H1 (cell line): ENCODE results near the gene GPR137. TPM values are rescaled to one million over a fixed set of nuclear protein-coding genes. Genes with fewer than 3 reads are reported as not detected.
A peak's percentile ranks its signal among the peaks of the same experiment; 100 is the strongest.

ENCODE experiments used
- CTCF ChIA-PET: fragments of 300-600 bp; sonication (Branson Sonifier 250); formaldehyde crosslinking; loops from one replicate; lab custom pipeline; 2021; ENCODE audit not compliant: partially characterized antibody; lab: Charles Lee
- POLR2A ChIA-PET: fragments of 300-600 bp; sonication (Branson Sonifier 250); formaldehyde crosslinking; loops from one replicate; lab custom pipeline; 2021; ENCODE audit warnings: inconsistent platforms; ENCODE audit not compliant: partially characterized antibody; lab: Charles Lee
- DNase-seq, 2 experiments: peaks; one replicate each; pipeline versions ENCODE4 v3.0.0 to v3.0.0-alpha.2; 2010 to 2022; ENCODE audit warnings: low spot score in 2 of 2, low read depth in 1 of 2, mixed read lengths in 1 of 2
- FAIRE-seq: peaks from 2 replicates; lab custom pipeline; 2011; peaks lifted over from hg19 to GRCh38; lab: Jason Lieb, UNC
- H2AFZ ChIP-seq: 2 replicates; pipeline ENCODE4 v1.8.1; 2012; ENCODE audit warnings: low read length, inconsistent platforms
- H2AK5ac ChIP-seq: 2 replicates; pipeline ENCODE4 v1.6.1; 2013; ENCODE audit warnings: low read depth, low read length
- H2BK120ac ChIP-seq: replicated peaks from 2 replicates; pipeline ENCODE3; 2013; ENCODE audit warnings: low read depth, low read length, inconsistent platforms
- H2BK12ac ChIP-seq: 2 replicates; pipeline ENCODE4 v1.6.1; 2013; ENCODE audit warnings: low read depth, low read length
- H2BK15ac ChIP-seq: 2 replicates; pipeline ENCODE4 v1.6.1; 2013; ENCODE audit warnings: low read length
- H2BK20ac ChIP-seq: 2 replicates; pipeline ENCODE4 v1.6.1; 2013; ENCODE audit warnings: low read length
- H2BK5ac ChIP-seq: 2 replicates; pipeline ENCODE4 v1.6.1; 2013; ENCODE audit warnings: low read depth, low read length
- H3K14ac ChIP-seq: 2 replicates; pipeline ENCODE4 v1.6.1; 2013; ENCODE audit warnings: inconsistent platforms; ENCODE audit not compliant: insufficient read length
- H3K18ac ChIP-seq: 2 replicates; pipeline ENCODE4 v1.6.1; 2013; ENCODE audit warnings: low read length; ENCODE audit errors: extremely low read depth
- H3K23ac ChIP-seq: 2 replicates; pipeline ENCODE4 v1.6.1; 2013; ENCODE audit warnings: inconsistent platforms; ENCODE audit not compliant: insufficient read length
- H3K23me2 ChIP-seq: 2 replicates; pipeline ENCODE4 v1.6.1; 2013; ENCODE audit warnings: low read depth, low read length
- H3K27ac ChIP-seq: 2 replicates; pipeline ENCODE4 v1.6.1; 2011; ENCODE audit warnings: low read depth, low read length, inconsistent platforms
- H3K27me3 ChIP-seq, 4 experiments: replicated peaks in 1 of 4; 1 replicate in 1 of 4; 2 replicates in 3 of 4; pipeline versions ENCODE4 v1.6.1 to v1.8.1; 2011 to 2013; ENCODE audit warnings: low read length in 3 of 4, mild to moderate bottlenecking in 3 of 4, inconsistent platforms in 2 of 4, mixed read lengths in 2 of 4, moderate library complexity in 1 of 4; ENCODE audit not compliant: control insufficient read depth in 3 of 4, insufficient read depth in 3 of 4; ENCODE audit errors: extremely low read depth in 1 of 4
- H3K36me3 ChIP-seq, 4 experiments: 2 replicates each; pipeline versions ENCODE4 v1.6.1 to v1.8.1; 2011 to 2013; ENCODE audit warnings: mild to moderate bottlenecking in 4 of 4, low read length in 3 of 4, moderate library complexity in 2 of 4, control low read depth in 1 of 4, inconsistent platforms in 1 of 4; ENCODE audit not compliant: insufficient read depth in 4 of 4, control insufficient read depth in 2 of 4
- H3K4ac ChIP-seq: replicated peaks from 2 replicates; pipeline ENCODE3; 2013; ENCODE audit warnings: low read length, low read depth, mixed read lengths, inconsistent platforms; ENCODE audit not compliant: insufficient read length
- H3K4me1 ChIP-seq, 4 experiments: replicated peaks in 1 of 4; 1 replicate in 1 of 4; 2 replicates in 3 of 4; pipeline versions ENCODE4 v1.6.1 to v1.8.1; 2011 to 2013; ENCODE audit warnings: low read length in 3 of 4, inconsistent platforms in 2 of 4, mixed read lengths in 1 of 4; ENCODE audit not compliant: insufficient read depth in 4 of 4, control insufficient read depth in 3 of 4
- H3K4me2 ChIP-seq, 2 experiments: 2 replicates each; pipeline versions ENCODE4 v1.6.1 to v1.8.1; 2011 to 2013; ENCODE audit warnings: low read depth in 2 of 2, low read length in 2 of 2, control low read depth in 1 of 2, inconsistent platforms in 1 of 2, mild to moderate bottlenecking in 1 of 2; ENCODE audit not compliant: insufficient read depth in 1 of 2
- H3K4me3 ChIP-seq, 4 experiments: fragments of 200-600, 300-600 bp in 1 of 4; sonication (generic), shearing (Covaris generic), sonication (Bioruptor Twin) in 1 of 4; 2 replicates each; pipeline versions ENCODE4 v1.5.1 to v1.8.1; 2011 to 2016; ENCODE audit warnings: low read length in 4 of 4, low read depth in 3 of 4, control low read depth in 2 of 4, inconsistent platforms in 2 of 4, mild to moderate bottlenecking in 2 of 4, mixed read lengths in 1 of 4, moderate library complexity in 1 of 4; ENCODE audit not compliant: insufficient read depth in 2 of 4; ENCODE audit errors: extremely low read depth in 1 of 4
- H3K56ac ChIP-seq: replicated peaks from 2 replicates; pipeline ENCODE3; 2013; ENCODE audit warnings: low read depth, mild to moderate bottlenecking, mixed read lengths, low read length, inconsistent platforms; ENCODE audit not compliant: insufficient read length
- H3K79me1 ChIP-seq: 2 replicates; pipeline ENCODE4 v1.6.1; 2013; ENCODE audit warnings: low read depth, low read length, control low read depth
- H3K79me2 ChIP-seq, 2 experiments: 2 replicates each; pipeline versions ENCODE4 v1.6.1 to v1.8.1; 2012 to 2013; ENCODE audit warnings: low read length in 2 of 2, mild to moderate bottlenecking in 2 of 2, inconsistent platforms in 1 of 2; ENCODE audit not compliant: insufficient read depth in 2 of 2, control insufficient read depth in 1 of 2
- H3K9ac ChIP-seq, 4 experiments: replicated peaks in 1 of 4; 1 replicate in 1 of 4; 2 replicates in 3 of 4; pipeline versions ENCODE4 v1.6.1 to v1.8.1; 2011 to 2013; ENCODE audit warnings: low read depth in 3 of 4, low read length in 3 of 4, control low read depth in 2 of 4, mild to moderate bottlenecking in 2 of 4, moderate library complexity in 2 of 4, inconsistent platforms in 1 of 4; ENCODE audit errors: extremely low read depth in 1 of 4
- H3K9me3 ChIP-seq, 2 experiments: 2 replicates each; pipeline versions ENCODE4 v1.6.1 to v1.8.1; 2012 to 2013; ENCODE audit warnings: mild to moderate bottlenecking in 2 of 2, moderate library complexity in 2 of 2, control low read depth in 1 of 2, inconsistent platforms in 1 of 2, low read depth in 1 of 2, low read length in 1 of 2, mixed read lengths in 1 of 2; ENCODE audit not compliant: insufficient read depth in 2 of 2
- H4K20me1 ChIP-seq, 2 experiments: replicated peaks in 1 of 2; 2 replicates each; pipeline versions ENCODE3 to v1.8.1; 2011 to 2013; ENCODE audit warnings: inconsistent platforms in 2 of 2, low read length in 2 of 2, mild to moderate bottlenecking in 1 of 2; ENCODE audit not compliant: insufficient read depth in 2 of 2, control insufficient read depth in 1 of 2
- H4K5ac ChIP-seq: 2 replicates; pipeline ENCODE4 v1.6.1; 2013; ENCODE audit warnings: low read length, low read depth, mixed read lengths, inconsistent platforms; ENCODE audit not compliant: insufficient read length
- H4K8ac ChIP-seq: 2 replicates; pipeline ENCODE4 v1.8.0; 2013; ENCODE audit warnings: mild to moderate bottlenecking, moderate library complexity, low read length, inconsistent platforms; ENCODE audit not compliant: insufficient read depth; ENCODE audit errors: extremely low read depth
- H4K91ac ChIP-seq: replicated peaks from 2 replicates; pipeline ENCODE3; 2013; ENCODE audit warnings: low read length, mixed read lengths, inconsistent platforms; ENCODE audit not compliant: insufficient read length
- ATF3 ChIP-seq: IDR thresholded peaks from 2 replicates; pipeline ENCODE4 v1.6.1; 2011; ENCODE audit warnings: low read depth, mild to moderate bottlenecking, low read length; ENCODE audit not compliant: insufficient read depth
- CREB1 ChIP-seq: IDR thresholded peaks from 2 replicates; pipeline ENCODE4 v1.6.1; 2012; ENCODE audit warnings: inconsistent platforms
- JUN ChIP-seq: IDR thresholded peaks from 2 replicates; pipeline ENCODE4 v1.6.1; 2011; ENCODE audit warnings: low read depth, mild to moderate bottlenecking, improper control_type of control experiment, low read length
- MAFK ChIP-seq: IDR thresholded peaks from 2 replicates; pipeline ENCODE4 v1.6.1; 2012; ENCODE audit warnings: low read depth, mild to moderate bottlenecking, improper control_type of control experiment, low read length
- RNF2 ChIP-seq: fragments of 200-900, 300-1000 bp; sonication (generic); IDR thresholded peaks from 2 replicates; pipeline ENCODE4 v1.7.1; 2016; ENCODE audit warnings: borderline replicate concordance, low read depth, mild to moderate bottlenecking, antibody characterized with exemption, low read length; ENCODE audit not compliant: poor library complexity, severe bottlenecking; ENCODE audit errors: missing control alignments
- SIX5 ChIP-seq: IDR thresholded peaks from 2 replicates; pipeline ENCODE4 v1.6.1; 2011; ENCODE audit warnings: mild to moderate bottlenecking, low read depth, low read length
- SP4 ChIP-seq: IDR thresholded peaks from 2 replicates; pipeline ENCODE4 v1.6.1; 2012; ENCODE audit warnings: low read length, inconsistent platforms
- SRF ChIP-seq: IDR thresholded peaks from 2 replicates; pipeline ENCODE4 v1.6.1; 2011; ENCODE audit warnings: mild to moderate bottlenecking, low read depth, low read length, moderate library complexity
- SUZ12 ChIP-seq: fragments of 200-600 bp; sonication (generic); IDR thresholded peaks from 2 replicates; pipeline ENCODE4 v1.6.1; 2012; ENCODE audit warnings: mild to moderate bottlenecking, inconsistent platforms, low read length, moderate library complexity, mixed read lengths
- TAF7 ChIP-seq: optimal IDR thresholded peaks from 2 replicates; pipeline ENCODE3; 2011; ENCODE audit warnings: low read depth, mild to moderate bottlenecking, inconsistent platforms, low read length, moderate library complexity, borderline replicate concordance
- TCF12 ChIP-seq: IDR thresholded peaks from 2 replicates; pipeline ENCODE4 v1.6.1; 2011; ENCODE audit warnings: low read depth, mild to moderate bottlenecking, low read length
- WGBS, 2 experiments: shearing (Covaris generic) in 1 of 2; methylation state at CpG; one replicate each; pipeline versions ENCODE4 v1.1.6 to v1.1.7; 2013 to 2015; ENCODE audit warnings: low lambda C conversion rate in 2 of 2, mixed read lengths in 2 of 2, inconsistent platforms in 1 of 2, low coverage in 1 of 2, missing lambda C conversion rate in 1 of 2; ENCODE audit not compliant: insufficient replicate concordance in 2 of 2, insufficient coverage in 1 of 2, insufficient read length in 1 of 2; ENCODE audit errors: extremely low coverage in 1 of 2, missing lambda C conversion rate in 1 of 2; 5-methylcytosine and 5-hydroxymethylcytosine counted together
- polyA plus RNA-seq, 7 experiments: library from polyadenylated mRNA; depleted of rRNA in 3 of 7; stranded (reverse) in 5 of 7; unstranded in 2 of 7; fragments of >200 nt in 5 of 7; fragments of 200-250 nt in 2 of 7; gene quantifications; 1 replicate in 5 of 7; 2 replicates in 1 of 7; 4 replicates in 1 of 7; pipeline versions ENCODE4 v1.2.1 to v1.2.3, GENCODE V29; 2011 to 2013; ENCODE audit warnings: missing spikeins in 2 of 7, mixed read lengths in 2 of 7
- total RNA-seq: library from RNA; stranded (reverse); fragmentation: NEBNext Ultra II Directional; extraction: Animal tissue kit (Norgen Biotek cat#: 25700); gene quantifications from 2 replicates; pipeline ENCODE4 v1.2.1, GENCODE V29; 2021

GPR137 gene
- total and polyA plus RNA-seq, 2 of the 8 experiments (the other 6 are each of a cell fraction or from before 2014, with no cell fraction given): 36.2 to 37.8 TPM

GRCh38 chr11:64251016-64251752, 34.5 kb upstream of the GPR137 start, which contains the start of gene PLCB3:
PLCB3 (plus strand) TSS chr11:64251530; CDS start chr11:64251650, 120 bp downstream.
- Histone ChIP-seq H3K23me2 (peaks cover 13% of the 10 kb centered on the region), H3K23ac (no peak within 1 kb of the TSS), H3K27me3 (no peaks in the 10 kb centered on the region), H3K79me2 (peaks cover 0 to 25% of the 10 kb centered on the region in 2 experiments; a peak in 3 of 4 replicates), H3K27ac (peak within 1 kb of the TSS; percentile 72; the same call in 1 of the 2 replicates), H2BK20ac (no peak within 1 kb of the TSS), H4K5ac (peak within 1 kb of the TSS; percentile 75), H3K79me1 (peaks cover 2% of the 10 kb centered on the region; the same call in 1 of the 2 replicates), H2BK5ac (peak within 1 kb of the TSS; percentile 93; the same call in 1 of the 2 replicates), H3K4me1 (peaks cover 0 to 40% (median 34%) of the 10 kb centered on the region in 4 experiments; a peak in 6 of 7 replicates), H3K56ac (peak within 1 kb of the TSS; percentile 78), H2BK12ac (peak within 1 kb of the TSS; percentile 75; the same call in 1 of the 2 replicates), H3K4me3 (peak within 1 kb of the TSS; percentile 73 to 86 (median 76)), H4K91ac (peak within 1 kb of the TSS; percentile 98), H4K20me1 (peaks cover 6 to 13% of the 10 kb centered on the region in 2 experiments), H3K4ac (peak within 1 kb of the TSS; percentile 87), H2AFZ (no peak within 1 kb of the TSS), H3K18ac (peak within 1 kb of the TSS; percentile 99), H3K9ac (peak within 1 kb of the TSS; percentile 62 to 76 (median 64); a peak in 6 of 7 replicates), H3K4me2 (peak within 1 kb of the TSS; percentile 73 to 99), H2BK120ac (peak within 1 kb of the TSS; percentile 70), H4K8ac (peak within 1 kb of the TSS; percentile 93), H2BK15ac (peak within 1 kb of the TSS; percentile 99; the same call in 1 of the 2 replicates), H3K14ac (no peak within 1 kb of the TSS), H2AK5ac (no peak within 1 kb of the TSS), H3K36me3 (peaks cover 6 to 19% (median 12%) of the 10 kb centered on the region in 4 experiments), H3K9me3 (no peaks in the 10 kb centered on the region)
- WGBS, 2 experiments: 4% methylated on average over 22 of the region's 75 CpGs; no CpG with 5 or more reads in 1 of the 2 experiments
- CTCF ChIA-PET: interaction anchor here (0.6 to 10.0 kb wide), 30 partner anchors 8 to 1659 kb away, joined by 3 to 102 read pairs (median 4); partner anchors contain the start of genes CATSPERZ, FERMT3, FKBP2 and NUDT22
- POLR2A ChIA-PET: interaction anchor here (0.8 to 13.1 kb wide), 18 partner anchors 9 to 272 kb away, joined by 3 to 352 read pairs (median 6); partner anchors contain the start of genes DNAJC4, ESRRA, FKBP2 and KCNK4
- peak in 1 of 2 experiments; percentile 86 for DNase-seq
- no peak for FAIRE-seq
- TF ChIP-seq SRF (no peak), CREB1 (peak; percentile 52), TAF7 (no peak), JUN (no peak), SP4 (peak; percentile 73; the same call in 1 of the 2 replicates), MAFK (no peak), SIX5 (no peak), ATF3 (no peak), TCF12 (no peak), RNF2 (no peak), SUZ12 (no peak)
